Spleen (tissue), 11 donors: Measurements from ENCODE around the gene SIRT4. TPM values are rescaled to one million over a fixed set of nuclear protein-coding genes. Genes with fewer than 3 reads are reported as not detected.

Source experiments
- DNase-seq: peaks from one replicate; pipeline ENCODE4 v3.0.0-alpha.2; 2020
- H3K27ac ChIP-seq, 8 donors: fragments of 200-600 bp; sonication (generic) in 7 of 8; 1 replicate in 4 of 8; 2 replicates in 4 of 8; pipeline versions ENCODE4 v1.5.0 to v1.8.0; 2016 to 2021; ENCODE audit warnings: inconsistent platforms in 4 of 8, mild to moderate bottlenecking in 4 of 8, moderate library complexity in 1 of 8
- H3K27me3 ChIP-seq, 7 donors: fragments of 200-600 bp; sonication (generic) in 6 of 7; replicated peaks in 1 of 7; 1 replicate in 4 of 7; 2 replicates in 3 of 7; pipeline versions ENCODE4 v1.5.0 to v1.8.0; 2016 to 2021; ENCODE audit warnings: inconsistent platforms in 3 of 7, mild to moderate bottlenecking in 1 of 7
- H3K36me3 ChIP-seq, 6 donors: fragments of 200-600 bp; sonication (generic) in 5 of 6; 1 replicate in 4 of 6; 2 replicates in 2 of 6; pipeline versions ENCODE4 v1.5.0 to v1.8.0; 2016 to 2021; ENCODE audit warnings: inconsistent platforms in 2 of 6
- H3K4me1 ChIP-seq, 6 donors: fragments of 200-600 bp; sonication (generic) in 5 of 6; 1 replicate in 3 of 6; 2 replicates in 3 of 6; pipeline versions ENCODE4 v1.5.0 to v1.8.0; 2016 to 2021; ENCODE audit warnings: inconsistent platforms in 3 of 6
- H3K4me3 ChIP-seq, 8 donors: fragments of 200-600 bp; sonication (generic) in 7 of 8; 1 replicate in 4 of 8; 2 replicates in 4 of 8; pipeline versions ENCODE4 v1.5.0 to v1.8.0; 2016 to 2021; ENCODE audit warnings: inconsistent platforms in 4 of 8, mild to moderate bottlenecking in 4 of 8, moderate library complexity in 2 of 8
- H3K9me3 ChIP-seq, 8 donors: fragments of 200-600 bp; sonication (generic) in 7 of 8; 1 replicate in 4 of 8; 2 replicates in 4 of 8; pipeline versions ENCODE4 v1.5.0 to v1.8.0; 2016 to 2021; ENCODE audit warnings: inconsistent platforms in 4 of 8
- POLR2A ChIP-seq, 3 donors: fragments of 450-650 bp; IDR thresholded peaks; one replicate each; pipeline ENCODE4 v1.5.1; 2017; ENCODE audit warnings: antibody characterized with exemption in 3 of 3, mild to moderate bottlenecking in 1 of 3
- POLR2AphosphoS5 ChIP-seq, 3 donors: sonication (generic); formaldehyde crosslinking; IDR thresholded peaks; one replicate each; pipeline ENCODE4 v1.5.1; 2017; ENCODE audit warnings: antibody characterized with exemption in 3 of 3
- WGBS, 5 donors: extraction: QIAGEN DNeasy Blood & Tissue Kit in 3 of 5; methylation state at CpG; one replicate each; pipeline versions ENCODE4 v1.1.5 to v1.1.7; 2013 to 2018; 5-methylcytosine and 5-hydroxymethylcytosine counted together
- intact Hi-C: fragments of 100-400 bp; cut with DNase I; formaldehyde crosslinking; loops from one replicate; pipeline ENCODE4 v1.15.0; 2023; ENCODE audit warnings: low total_unique reads
- polyA plus RNA-seq, 3 donors: library from polyadenylated mRNA; stranded (reverse); fragments of 200-250 nt; gene quantifications; one replicate each; pipeline ENCODE4 v1.2.1, GENCODE V29; 2013
- total RNA-seq, 7 donors: library from RNA; depleted of rRNA in 3 of 7; stranded (reverse); fragments of >200 nt in 3 of 7; fragmentation: NEBNext Ultra II Directional in 4 of 7; extraction: Animal tissue kit (Norgen Biotek cat#: 25700) in 4 of 7; gene quantifications; one replicate each; pipeline versions ENCODE4 v1.1.0 to v1.2.1, GENCODE V29; 2016 to 2021
- TF ChIP-seq, protein P1 (sequence below), 11 experiments: fragments of 200-600 bp in 7 of 11; fragments of 450-650 bp in 4 of 11; sonication (generic) in 4 of 11; IDR thresholded peaks in 8 of 11; conservative IDR thresholded peaks in 3 of 11; 1 replicate in 7 of 11; 2 replicates in 4 of 11; pipeline versions ENCODE4 v1.4.0 to v1.8.0; 2016 to 2021; ENCODE audit warnings: antibody characterized with exemption in 11 of 11, inconsistent platforms in 4 of 11, mild to moderate bottlenecking in 1 of 11
- donor health status: healthy with polysubstance abuse.
- donor health status: DM: no; HTN: no; CAD: no; lungs with moderate emphysema.
- donor health status: DM: no; HTN: no; CAD: no.
- donor health status: Bipolar disorder and iron deficiency.
- donor health status: healthy.
- donor health status: DM: no; HTN: no; CAD: no.
- donor health status: DM: yes; HTN: yes; CAD: no.

Gene SIRT4
- total and polyA plus RNA-seq, 10 donors = 0.66 to 2.6 (median 1.4) TPM

DNA sequence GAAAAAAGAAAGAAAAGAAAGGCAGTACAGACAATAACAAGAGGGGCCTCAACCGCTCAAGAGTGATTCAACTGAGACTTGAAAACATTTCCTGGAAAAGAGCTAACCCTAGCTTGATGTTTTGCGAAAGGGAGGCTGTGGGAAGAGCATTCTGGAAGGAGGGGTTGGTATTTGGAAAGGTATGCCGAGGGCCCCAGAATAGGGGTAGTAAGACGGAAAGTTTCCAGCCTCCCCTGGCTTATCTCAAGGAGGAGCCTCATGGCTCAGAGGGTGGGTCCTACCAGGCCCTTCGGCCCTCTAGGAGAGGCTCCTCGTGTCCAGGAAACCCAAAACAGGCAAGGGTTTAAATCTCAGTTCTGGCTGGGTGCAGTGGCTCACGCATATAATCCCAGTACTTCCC is 18.8 kb upstream of the SIRT4 start:
- peaks cover 0 to 1% (median 0%) of the 10 kb centered on the region in 8 donors for H3K9me3 ChIP-seq
- WGBS, 5 donors = 78 to 92% (median 85%) methylated on average over 7 of the region's 7 CpGs
- no peaks in the 10 kb centered on the region for H3K36me3 ChIP-seq
- intact Hi-C loops = no loop called here
- H3K4me1 ChIP-seq = no peaks in the 10 kb centered on the region
- no peak overlapping the region for H3K4me3 ChIP-seq
- DNase-seq = no peak
- peaks cover 0 to 7% (median 0%) of the 10 kb centered on the region in 7 donors for H3K27me3 ChIP-seq
- no peak overlapping the region for H3K27ac ChIP-seq
- TF ChIP-seq POLR2A (IDR thresholded peaks at IDR 0.05) (no peak), POLR2AphosphoS5 (IDR thresholded peaks at IDR 0.05) (no peak)
- TF ChIP-seq, protein P1, sequence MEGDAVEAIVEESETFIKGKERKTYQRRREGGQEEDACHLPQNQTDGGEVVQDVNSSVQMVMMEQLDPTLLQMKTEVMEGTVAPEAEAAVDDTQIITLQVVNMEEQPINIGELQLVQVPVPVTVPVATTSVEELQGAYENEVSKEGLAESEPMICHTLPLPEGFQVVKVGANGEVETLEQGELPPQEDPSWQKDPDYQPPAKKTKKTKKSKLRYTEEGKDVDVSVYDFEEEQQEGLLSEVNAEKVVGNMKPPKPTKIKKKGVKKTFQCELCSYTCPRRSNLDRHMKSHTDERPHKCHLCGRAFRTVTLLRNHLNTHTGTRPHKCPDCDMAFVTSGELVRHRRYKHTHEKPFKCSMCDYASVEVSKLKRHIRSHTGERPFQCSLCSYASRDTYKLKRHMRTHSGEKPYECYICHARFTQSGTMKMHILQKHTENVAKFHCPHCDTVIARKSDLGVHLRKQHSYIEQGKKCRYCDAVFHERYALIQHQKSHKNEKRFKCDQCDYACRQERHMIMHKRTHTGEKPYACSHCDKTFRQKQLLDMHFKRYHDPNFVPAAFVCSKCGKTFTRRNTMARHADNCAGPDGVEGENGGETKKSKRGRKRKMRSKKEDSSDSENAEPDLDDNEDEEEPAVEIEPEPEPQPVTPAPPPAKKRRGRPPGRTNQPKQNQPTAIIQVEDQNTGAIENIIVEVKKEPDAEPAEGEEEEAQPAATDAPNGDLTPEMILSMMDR (IDR thresholded peaks at IDR 0.05 in 8 of 11, conservative IDR thresholded peaks at IDR 0.05 in 3 of 11) = no peak

- no peak for DNase-seq
- WGBS, 5 donors = 85 to 98% (median 90%) methylated on average over 2 to 3 of the region's 3 CpGs
- Histone ChIP-seq H3K4me3 (no peak overlapping the region), H3K9me3 (no peaks in the 10 kb centered on the region), H3K27me3 (peaks cover 0 to 7% (median 0%) of the 10 kb centered on the region in 7 donors), H3K4me1 (no peaks in the 10 kb centered on the region), H3K36me3 (no peaks in the 10 kb centered on the region), H3K27ac (no peak overlapping the region)
- intact Hi-C loops = no loop called here
- TF ChIP-seq POLR2AphosphoS5 (IDR thresholded peaks at IDR 0.05) (no peak), POLR2A (IDR thresholded peaks at IDR 0.05) (no peak)
- TF ChIP-seq, protein P1 (IDR thresholded peaks at IDR 0.05 in 8 of 11, conservative IDR thresholded peaks at IDR 0.05 in 3 of 11) = no peak
These were observed 17.7 kb upstream of the SIRT4 start for GRCh38 chr12:120284381-120284780.

GRCh38 chr12:120286768-120287490 is 15.2 kb upstream of the SIRT4 start:
- Histone ChIP-seq H3K36me3 (no peaks in the 10 kb centered on the region), H3K4me3 (no peak overlapping the region), H3K4me1 (peaks cover 0 to 19% (median 9%) of the 10 kb centered on the region in 6 donors), H3K27me3 (no peaks in the 10 kb centered on the region), H3K9me3 (no peaks in the 10 kb centered on the region), H3K27ac (no peak overlapping the region)
- TF ChIP-seq POLR2A (IDR thresholded peaks at IDR 0.05) (no peak), POLR2AphosphoS5 (IDR thresholded peaks at IDR 0.05) (no peak)
- TF ChIP-seq, protein P1 (IDR thresholded peaks at IDR 0.05 in 8 of 11, conservative IDR thresholded peaks at IDR 0.05 in 3 of 11) = no peak
- no peak for DNase-seq
- intact Hi-C loops = no loop called here
- 74 to 90% (median 86%) methylated on average over 7 of the region's 7 CpGs for WGBS, 5 donors

DNA sequence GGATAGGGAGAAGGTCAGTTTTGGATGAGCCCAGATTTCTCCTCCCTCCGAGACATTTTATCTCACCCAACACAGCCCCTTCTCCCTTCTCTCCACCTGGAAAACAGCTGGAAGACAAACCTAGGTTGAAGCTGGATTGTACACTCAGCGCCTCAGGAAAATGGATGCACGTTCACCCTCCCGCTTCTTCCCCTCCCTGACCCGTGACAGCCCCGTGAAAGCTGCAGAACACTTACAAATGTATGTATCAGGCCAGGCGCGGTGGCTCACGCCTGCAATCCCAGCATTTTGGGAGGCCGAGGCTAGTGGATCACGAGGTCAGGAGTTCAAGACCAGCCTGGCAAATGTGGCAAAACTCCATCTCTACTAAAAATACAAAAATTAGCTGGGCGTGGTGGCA is 14.6 kb upstream of the SIRT4 start:
- TF ChIP-seq POLR2A (IDR thresholded peaks at IDR 0.05) (no peak), POLR2AphosphoS5 (IDR thresholded peaks at IDR 0.05) (no peak)
- TF ChIP-seq, protein P1 (IDR thresholded peaks at IDR 0.05 in 8 of 11, conservative IDR thresholded peaks at IDR 0.05 in 3 of 11) = no peak
- Histone ChIP-seq H3K4me1 (peaks cover 0 to 22% (median 10%) of the 10 kb centered on the region in 6 donors), H3K27ac (no peak overlapping the region), H3K36me3 (no peaks in the 10 kb centered on the region), H3K4me3 (no peak overlapping the region), H3K9me3 (no peaks in the 10 kb centered on the region), H3K27me3 (no peaks in the 10 kb centered on the region)
- 79 to 92% (median 86%) methylated on average over 12 of the region's 12 CpGs for WGBS, 5 donors
- intact Hi-C loops = no loop called here
- no peak for DNase-seq
